ENCODE results near the gene ZMIZ2. TPM values are rescaled to one million over a fixed set of nuclear protein-coding genes. Genes with fewer than 3 reads are reported as not detected.

ZMIZ2 gene
- total RNA-seq, 2 donors from 2014 or later = 23.4 to 38.9 TPM

- Histone ChIP-seq H3K27ac (no peak overlapping the region), H3K36me3 (peaks cover 61% of the 10 kb centered on the region), H3K4me3 (no peak overlapping the region), H3K9me3 (no peaks in the 10 kb centered on the region), H3K27me3 (replicated peaks; ENCODE audit: insufficient read depth) (no peaks in the 10 kb centered on the region), H3K4me1 (ENCODE audit: control insufficient read depth in 1 of 2, low read depth in 2 of 2) (peaks cover 3 to 9% of the 10 kb centered on the region in 2 donors)
- TF ChIP-seq CTCF (IDR thresholded peaks at IDR 0.05) = no peak
- ATAC-seq (ENCODE audit: insufficient number of reproducible peaks, low FRiP score, low read depth) = no peak
- no peak for DNase-seq (ENCODE audit: low spot score)
Observed at GRCh38 chr7:44762726-44763522, 14.3 kb downstream of the ZMIZ2 start.

DNA sequence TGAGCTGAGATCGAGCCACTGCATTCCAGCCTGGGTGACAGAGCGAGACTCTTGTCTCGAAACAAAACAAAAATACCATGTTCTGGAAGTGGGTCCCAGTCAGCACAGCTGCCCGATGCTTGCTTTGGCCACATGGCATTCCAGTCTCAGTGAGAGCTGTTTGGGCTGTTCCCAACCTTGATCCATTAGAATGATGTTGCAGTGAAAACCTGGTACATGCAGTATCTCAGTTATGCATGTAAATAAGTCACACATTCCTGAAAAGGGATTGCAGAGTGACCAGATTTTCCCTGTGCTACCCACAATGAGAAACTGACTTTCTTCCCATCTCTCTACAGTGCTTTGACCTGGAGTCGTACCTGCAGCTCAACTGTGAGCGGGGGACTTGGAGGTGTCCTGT, 15.4 kb downstream of the ZMIZ2 start:
- H3K27me3 ChIP-seq (replicated peaks; ENCODE audit: insufficient read depth) = no peaks in the 10 kb centered on the region
- ATAC-seq (ENCODE audit: insufficient number of reproducible peaks, low FRiP score, low read depth) (no peak), DNase-seq (ENCODE audit: low spot score) (no peak)
- no peak for TF ChIP-seq CTCF (IDR thresholded peaks at IDR 0.05)
- peaks cover 15 to 20% of the 10 kb centered on the region in 2 donors for H3K4me1 ChIP-seq (ENCODE audit: control insufficient read depth in 1 of 2, low read depth in 2 of 2)
- peaks cover 58% of the 10 kb centered on the region for H3K36me3 ChIP-seq
- H3K9me3 ChIP-seq = no peaks in the 10 kb centered on the region
- no peak overlapping the region for H3K4me3 ChIP-seq
- H3K27ac ChIP-seq = no peak overlapping the region

DNA sequence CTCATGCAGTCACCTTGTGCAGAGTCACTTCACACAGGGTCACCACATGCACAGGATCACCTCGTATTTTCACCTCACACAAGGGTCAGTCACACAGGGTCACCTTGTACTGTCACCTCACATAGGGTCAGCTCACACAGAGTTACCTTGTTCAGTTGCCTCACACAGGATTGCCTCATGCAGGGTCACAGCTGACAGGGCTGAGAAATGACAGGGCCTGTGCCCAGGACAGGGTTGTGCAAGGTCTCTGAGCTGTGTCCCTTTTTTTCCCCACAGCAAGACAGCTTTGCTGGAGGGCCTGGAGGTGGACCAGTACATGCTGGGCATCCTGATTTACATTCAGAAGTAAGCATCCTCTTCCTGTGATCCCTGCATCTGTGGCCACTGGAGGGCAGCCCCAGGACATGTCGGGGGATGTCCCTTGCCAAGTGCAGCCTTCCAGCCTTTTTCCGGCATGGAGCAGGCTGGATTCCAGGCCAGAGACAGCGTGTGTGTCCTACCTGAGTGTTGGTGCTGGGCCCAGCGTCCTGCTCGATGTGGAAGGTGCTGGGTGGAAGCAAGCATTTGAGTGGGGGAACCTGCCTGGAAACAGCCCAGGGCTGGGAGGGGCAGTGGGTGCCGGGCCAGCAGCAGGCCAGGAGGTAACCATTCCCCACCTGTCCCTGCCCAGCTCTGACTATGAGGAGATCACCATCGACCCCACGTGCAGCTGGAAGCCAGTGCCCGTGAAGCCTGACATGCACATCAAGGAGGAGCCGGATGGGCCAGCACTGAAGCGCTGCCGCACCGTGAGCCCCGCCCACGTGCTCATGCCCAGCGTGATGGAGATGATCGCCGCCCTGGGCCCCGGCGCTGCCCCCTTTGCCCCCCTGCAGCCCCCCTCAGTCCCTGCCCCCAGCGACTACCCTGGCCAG, 16.3 kb downstream of the ZMIZ2 start:
- ATAC-seq (ENCODE audit: insufficient number of reproducible peaks, low FRiP score, low read depth) (no peak), DNase-seq (ENCODE audit: low spot score) (no peak)
- H3K4me1 ChIP-seq (ENCODE audit: control insufficient read depth in 1 of 2, low read depth in 2 of 2) = peaks cover 20 to 29% of the 10 kb centered on the region in 2 donors
- no peak for TF ChIP-seq CTCF (IDR thresholded peaks at IDR 0.05)
- H3K4me3 ChIP-seq = no peak overlapping the region
- no peaks in the 10 kb centered on the region for H3K9me3 ChIP-seq
- peaks cover 49% of the 10 kb centered on the region for H3K36me3 ChIP-seq
- no peaks in the 10 kb centered on the region for H3K27me3 ChIP-seq (replicated peaks; ENCODE audit: insufficient read depth)
- no peak overlapping the region for H3K27ac ChIP-seq

GRCh38 chr7:44765579-44766415, 17.1 kb downstream of the ZMIZ2 start:
- H3K27ac ChIP-seq = no peak overlapping the region
- no peak for DNase-seq (ENCODE audit: low spot score)

More at GRCh38 chr7:44765579-44766415, 17.1 kb downstream of the ZMIZ2 start:
- ATAC-seq (ENCODE audit: insufficient number of reproducible peaks, low FRiP score, low read depth) = no peak
- no peaks in the 10 kb centered on the region for H3K27me3 ChIP-seq (replicated peaks; ENCODE audit: insufficient read depth)
- no peak for TF ChIP-seq CTCF (IDR thresholded peaks at IDR 0.05)
- H3K4me1 ChIP-seq (ENCODE audit: control insufficient read depth in 1 of 2, low read depth in 2 of 2) = peaks cover 27 to 36% of the 10 kb centered on the region in 2 donors
- H3K9me3 ChIP-seq = no peaks in the 10 kb centered on the region
- H3K4me3 ChIP-seq = no peak overlapping the region
- peaks cover 43% of the 10 kb centered on the region for H3K36me3 ChIP-seq

All from thoracic aorta (tissue), 2 donors.